Esophagus muscularis mucosa (tissue), 4 donors: Measurements from ENCODE around the gene P2RY4.

Source experiments
- CTCF ChIP-seq, 3 experiments: fragments of 200-600 bp in 2 of 3; fragments of 450-650 bp in 1 of 3; sonication (generic) in 2 of 3; IDR thresholded peaks; one replicate each; pipeline ENCODE4 v1.5.1; 2017 to 2019; ENCODE audit warnings: antibody characterized with exemption in 3 of 3, mild to moderate bottlenecking in 2 of 3, moderate library complexity in 1 of 3
- EP300 ChIP-seq: sonication (generic); formaldehyde crosslinking; IDR thresholded peaks from one replicate; pipeline ENCODE4 v1.6.1; 2017; ENCODE audit warnings: antibody characterized with exemption
- POLR2A ChIP-seq: fragments of 450-650 bp; IDR thresholded peaks from one replicate; pipeline ENCODE4 v1.6.1; 2017; ENCODE audit warnings: antibody characterized with exemption, moderate library complexity, mild to moderate bottlenecking, low read depth
- POLR2AphosphoS5 ChIP-seq, 2 donors: sonication (generic); formaldehyde crosslinking; IDR thresholded peaks; one replicate each; pipeline ENCODE4 v1.6.1; 2017; ENCODE audit warnings: antibody characterized with exemption in 2 of 2

GRCh38 chrX:70255452-70255851, 4.6 kb downstream of the P2RY4 start:
- TF ChIP-seq CTCF (IDR thresholded peaks at IDR 0.05) = no peak
- no peak for TF ChIP-seq POLR2A
- no peak for TF ChIP-seq POLR2AphosphoS5 (IDR thresholded peaks at IDR 0.05)
- TF ChIP-seq EP300 = no peak
